ENCODE data around the gene RFX5.

DNA sequence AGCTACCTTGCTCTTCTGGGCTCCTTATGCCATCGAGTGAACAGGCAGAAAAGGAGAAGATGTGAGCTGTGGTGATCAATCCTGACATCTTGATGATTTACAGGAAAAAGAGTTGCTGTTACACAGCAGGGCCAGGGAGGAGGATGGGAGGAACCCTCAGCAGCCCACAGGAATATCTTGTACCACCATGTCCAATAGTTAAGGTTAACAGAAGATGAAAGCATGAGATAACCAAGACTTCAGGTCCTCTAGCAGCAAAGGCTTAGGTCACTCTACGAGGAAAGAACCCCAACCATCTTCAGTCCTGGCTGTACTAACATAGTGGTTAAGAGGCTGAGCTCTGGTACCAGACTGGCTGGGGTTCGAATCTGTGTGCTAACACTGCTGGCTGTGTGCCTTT lies 37.5 kb upstream of the RFX5 start:
- no peak for TF ChIP-seq POLR2AphosphoS5 (IDR thresholded peaks at IDR 0.05; ENCODE audit: low read depth)
- TF ChIP-seq, protein P1, sequence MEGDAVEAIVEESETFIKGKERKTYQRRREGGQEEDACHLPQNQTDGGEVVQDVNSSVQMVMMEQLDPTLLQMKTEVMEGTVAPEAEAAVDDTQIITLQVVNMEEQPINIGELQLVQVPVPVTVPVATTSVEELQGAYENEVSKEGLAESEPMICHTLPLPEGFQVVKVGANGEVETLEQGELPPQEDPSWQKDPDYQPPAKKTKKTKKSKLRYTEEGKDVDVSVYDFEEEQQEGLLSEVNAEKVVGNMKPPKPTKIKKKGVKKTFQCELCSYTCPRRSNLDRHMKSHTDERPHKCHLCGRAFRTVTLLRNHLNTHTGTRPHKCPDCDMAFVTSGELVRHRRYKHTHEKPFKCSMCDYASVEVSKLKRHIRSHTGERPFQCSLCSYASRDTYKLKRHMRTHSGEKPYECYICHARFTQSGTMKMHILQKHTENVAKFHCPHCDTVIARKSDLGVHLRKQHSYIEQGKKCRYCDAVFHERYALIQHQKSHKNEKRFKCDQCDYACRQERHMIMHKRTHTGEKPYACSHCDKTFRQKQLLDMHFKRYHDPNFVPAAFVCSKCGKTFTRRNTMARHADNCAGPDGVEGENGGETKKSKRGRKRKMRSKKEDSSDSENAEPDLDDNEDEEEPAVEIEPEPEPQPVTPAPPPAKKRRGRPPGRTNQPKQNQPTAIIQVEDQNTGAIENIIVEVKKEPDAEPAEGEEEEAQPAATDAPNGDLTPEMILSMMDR (conservative IDR thresholded peaks at IDR 0.05; ENCODE audit: low read depth in 2 of 2): no peak
- no peak for TF ChIP-seq CREB1 (CRISPR knock-in tag; IDR thresholded peaks at IDR 0.05; ENCODE audit: low read depth)
- no peak for TF ChIP-seq EZH2 (IDR thresholded peaks at IDR 0.05; ENCODE audit: low read depth, unreplicated experiment)
- TF ChIP-seq, protein P2, sequence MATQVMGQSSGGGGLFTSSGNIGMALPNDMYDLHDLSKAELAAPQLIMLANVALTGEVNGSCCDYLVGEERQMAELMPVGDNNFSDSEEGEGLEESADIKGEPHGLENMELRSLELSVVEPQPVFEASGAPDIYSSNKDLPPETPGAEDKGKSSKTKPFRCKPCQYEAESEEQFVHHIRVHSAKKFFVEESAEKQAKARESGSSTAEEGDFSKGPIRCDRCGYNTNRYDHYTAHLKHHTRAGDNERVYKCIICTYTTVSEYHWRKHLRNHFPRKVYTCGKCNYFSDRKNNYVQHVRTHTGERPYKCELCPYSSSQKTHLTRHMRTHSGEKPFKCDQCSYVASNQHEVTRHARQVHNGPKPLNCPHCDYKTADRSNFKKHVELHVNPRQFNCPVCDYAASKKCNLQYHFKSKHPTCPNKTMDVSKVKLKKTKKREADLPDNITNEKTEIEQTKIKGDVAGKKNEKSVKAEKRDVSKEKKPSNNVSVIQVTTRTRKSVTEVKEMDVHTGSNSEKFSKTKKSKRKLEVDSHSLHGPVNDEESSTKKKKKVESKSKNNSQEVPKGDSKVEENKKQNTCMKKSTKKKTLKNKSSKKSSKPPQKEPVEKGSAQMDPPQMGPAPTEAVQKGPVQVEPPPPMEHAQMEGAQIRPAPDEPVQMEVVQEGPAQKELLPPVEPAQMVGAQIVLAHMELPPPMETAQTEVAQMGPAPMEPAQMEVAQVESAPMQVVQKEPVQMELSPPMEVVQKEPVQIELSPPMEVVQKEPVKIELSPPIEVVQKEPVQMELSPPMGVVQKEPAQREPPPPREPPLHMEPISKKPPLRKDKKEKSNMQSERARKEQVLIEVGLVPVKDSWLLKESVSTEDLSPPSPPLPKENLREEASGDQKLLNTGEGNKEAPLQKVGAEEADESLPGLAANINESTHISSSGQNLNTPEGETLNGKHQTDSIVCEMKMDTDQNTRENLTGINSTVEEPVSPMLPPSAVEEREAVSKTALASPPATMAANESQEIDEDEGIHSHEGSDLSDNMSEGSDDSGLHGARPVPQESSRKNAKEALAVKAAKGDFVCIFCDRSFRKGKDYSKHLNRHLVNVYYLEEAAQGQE (IDR thresholded peaks at IDR 0.05; ENCODE audit: unreplicated experiment): no peak
- TF ChIP-seq EZH2phosphoT487 (IDR thresholded peaks at IDR 0.05; ENCODE audit: unreplicated experiment): no peak
